IMR-90 (cell line): ENCODE measurements around the gene ASXL1. TPM values are rescaled to one million over a fixed set of nuclear protein-coding genes. Genes with fewer than 3 reads are reported as not detected.

Experiments used
- ATAC-seq: fragments of 200-7000 bp; cut with Tn5 transposase; 2 replicates; pipeline ENCODE4 v1.9.1; 2020; ENCODE audit warnings: low read depth, mild to moderate bottlenecking, moderate library complexity
- BruUV-seq: library from RNA; stranded (reverse); fragments of 400-500 nt; replicated peaks from 2 replicates; lab custom pipeline; 2021; lab: Mats Ljungman, UMichigan
- CTCF ChIA-PET: fragments of 300-600 bp; formaldehyde crosslinking; extraction: SDS; loops from one replicate; lab custom pipeline; 2021; ENCODE audit warnings: antibody characterized with exemption; lab: Yijun Ruan, JAX
- POLR2A ChIA-PET: fragments of 300-600 bp; sonication (Branson Sonifier 250); formaldehyde crosslinking; loops from one replicate; lab custom pipeline; 2022; ENCODE audit warnings: antibody characterized with exemption; ENCODE audit not compliant: unreplicated experiment; lab: Charles Lee
- DNase-seq: peaks from one replicate; pipeline ENCODE4 v3.0.0; 2013
- H2AFZ ChIP-seq: replicated peaks from 2 replicates; pipeline ENCODE3; 2013; ENCODE audit warnings: low read length, mild to moderate bottlenecking; ENCODE audit not compliant: poor library complexity
- H2AK5ac ChIP-seq: 2 replicates; pipeline ENCODE4 v1.6.1; 2013; ENCODE audit warnings: low read depth, low read length, inconsistent platforms
- H2AK9ac ChIP-seq: replicated peaks from 2 replicates; pipeline ENCODE3; 2013; ENCODE audit warnings: mild to moderate bottlenecking, low read depth, low read length, moderate library complexity; ENCODE audit not compliant: poor library complexity
- H2BK120ac ChIP-seq: 2 replicates; pipeline ENCODE4 v1.6.1; 2013; ENCODE audit warnings: low read depth, low read length, inconsistent platforms
- H2BK15ac ChIP-seq: 3 replicates; pipeline ENCODE4 v1.6.1; 2013; ENCODE audit warnings: low read depth, low read length, inconsistent platforms
- H2BK20ac ChIP-seq: 2 replicates; pipeline ENCODE4 v1.6.1; 2013; ENCODE audit warnings: low read depth, mild to moderate bottlenecking, inconsistent platforms, low read length, moderate library complexity
- H2BK5ac ChIP-seq: 2 replicates; pipeline ENCODE4 v1.6.1; 2013; ENCODE audit warnings: mild to moderate bottlenecking, low read depth, low read length, inconsistent platforms; ENCODE audit not compliant: poor library complexity, severe bottlenecking
- H3K14ac ChIP-seq: replicated peaks from 2 replicates; pipeline ENCODE4 v1.6.1; 2013; ENCODE audit warnings: low read depth, low read length, inconsistent platforms
- H3K18ac ChIP-seq: 2 replicates; pipeline ENCODE4 v1.6.1; 2013; ENCODE audit warnings: low read depth, low read length, control low read depth
- H3K23ac ChIP-seq: 2 replicates; pipeline ENCODE4 v1.6.1; 2013; ENCODE audit warnings: low read depth, low read length, inconsistent platforms
- H3K27ac ChIP-seq: 2 replicates; pipeline ENCODE4 v1.5.1; 2013; ENCODE audit warnings: mild to moderate bottlenecking, control low read depth, low read length; ENCODE audit not compliant: insufficient read depth
- H3K27me3 ChIP-seq: 2 replicates; pipeline ENCODE4 v1.6.1; 2013; ENCODE audit warnings: low read length; ENCODE audit not compliant: control insufficient read depth, insufficient read depth
- H3K36me3 ChIP-seq: 2 replicates; pipeline ENCODE4 v1.6.1; 2013; ENCODE audit warnings: low read length, mixed read lengths; ENCODE audit not compliant: control insufficient read depth, insufficient read depth
- H3K4ac ChIP-seq: 2 replicates; pipeline ENCODE4 v1.6.1; 2013; ENCODE audit warnings: low read depth, low read length, inconsistent platforms
- H3K4me1 ChIP-seq: 2 replicates; pipeline ENCODE4 v1.6.1; 2013; ENCODE audit warnings: low read length, mixed read lengths; ENCODE audit not compliant: control insufficient read depth, insufficient read depth
- H3K4me2 ChIP-seq: 2 replicates; pipeline ENCODE4 v1.6.1; 2013; ENCODE audit warnings: low read depth, mild to moderate bottlenecking, control low read depth, low read length, moderate library complexity
- H3K4me3 ChIP-seq: 2 replicates; pipeline ENCODE4 v1.5.1; 2013; ENCODE audit warnings: low read depth, mild to moderate bottlenecking, control low read depth, low read length, moderate library complexity; ENCODE audit not compliant: insufficient read depth
- H3K56ac ChIP-seq: 2 replicates; pipeline ENCODE4 v1.6.1; 2013; ENCODE audit warnings: low read length, inconsistent platforms; ENCODE audit not compliant: insufficient read depth; ENCODE audit errors: extremely low read depth
- H3K79me1 ChIP-seq, 2 experiments: 2 replicates each; pipeline ENCODE4 v1.6.1; 2013; ENCODE audit warnings: low read length in 2 of 2, inconsistent platforms in 1 of 2, low read depth in 1 of 2
- H3K9ac ChIP-seq: 2 replicates; pipeline ENCODE4 v1.6.1; 2013; ENCODE audit warnings: low read depth, low read length, control low read depth
- H3K9me1 ChIP-seq: 2 replicates; pipeline ENCODE4 v1.6.1; 2013; ENCODE audit warnings: low read length, inconsistent platforms; ENCODE audit not compliant: insufficient read depth
- H3K9me3 ChIP-seq: 2 replicates; pipeline ENCODE4 v1.6.1; 2013; ENCODE audit warnings: low read length; ENCODE audit not compliant: control insufficient read depth, insufficient read depth
- H4K20me1 ChIP-seq: 2 replicates; pipeline ENCODE4 v1.6.1; 2013; ENCODE audit warnings: low read length, inconsistent platforms; ENCODE audit not compliant: insufficient read depth
- H4K5ac ChIP-seq: 2 replicates; pipeline ENCODE4 v1.6.1; 2013; ENCODE audit warnings: mild to moderate bottlenecking, low read depth, low read length, control low read depth
- H4K8ac ChIP-seq, 2 experiments: 2 replicates each; pipeline ENCODE4 v1.6.1; 2013; ENCODE audit warnings: low read depth in 2 of 2, low read length in 2 of 2, control low read depth in 1 of 2, inconsistent platforms in 1 of 2
- H4K91ac ChIP-seq: 2 replicates; pipeline ENCODE4 v1.6.1; 2013; ENCODE audit warnings: low read depth, low read length, inconsistent platforms; ENCODE audit not compliant: insufficient read depth
- CEBPB ChIP-seq: IDR thresholded peaks from 2 replicates; pipeline ENCODE4 v1.6.1; 2012; ENCODE audit warnings: low read depth, low read length, improper control_type of control experiment
- MAZ ChIP-seq: IDR thresholded peaks from 2 replicates; pipeline ENCODE4 v1.6.1; 2012; ENCODE audit warnings: low read depth, mild to moderate bottlenecking, low read length, improper control_type of control experiment, moderate library complexity, borderline replicate concordance
- MXI1 ChIP-seq: IDR thresholded peaks from 2 replicates; pipeline ENCODE4 v1.6.1; 2012; ENCODE audit warnings: low read depth, mild to moderate bottlenecking, low read length, moderate library complexity, borderline replicate concordance
- NFE2L2 ChIP-seq: fragments of 150-350 bp; IDR thresholded peaks from 2 replicates; pipeline ENCODE4 v1.6.1; 2016; ENCODE audit warnings: low read depth, mild to moderate bottlenecking, low read length
- RCOR1 ChIP-seq: IDR thresholded peaks from 2 replicates; pipeline ENCODE4 v1.6.1; 2012; ENCODE audit warnings: mild to moderate bottlenecking, low read length, improper control_type of control experiment; ENCODE audit not compliant: insufficient replicate concordance
- SMC3 ChIP-seq: fragments of 150-350 bp; IDR thresholded peaks from 2 replicates; pipeline ENCODE4 v1.6.1; 2016; ENCODE audit warnings: low read depth, mild to moderate bottlenecking, antibody characterized with exemption, low read length, moderate library complexity
- WGBS, 2 experiments: methylation state at CpG; one replicate each; pipeline versions ENCODE4 v1.1.5 to v1.1.7; 2013; ENCODE audit warnings: missing lambda C conversion rate in 2 of 2; ENCODE audit not compliant: insufficient read length in 1 of 2; ENCODE audit errors: extremely low coverage in 2 of 2; 5-methylcytosine and 5-hydroxymethylcytosine counted together
- dilution Hi-C: fragments of 300-500 bp; cut with HindIII; formaldehyde crosslinking; loops from one replicate; pipeline ENCODE4 v1.14.3; 2018; ENCODE audit warnings: low sequenced_read_pairs; ENCODE audit not compliant: unreplicated experiment
- in situ Hi-C: fragments of 300-500 bp; cut with MboI; formaldehyde crosslinking; loops from 3 replicates; pipeline ENCODE4 v1.14.3; 2019; ENCODE audit warnings: low sequenced_read_pairs, inconsistent platforms, mixed read lengths
- intact Hi-C: fragments of 100-400 bp; cut with micrococcal nuclease; formaldehyde crosslinking; loops from 2 replicates; pipeline ENCODE4 v1.10.0; 2022
- polyA plus RNA-seq, 3 experiments: library from polyadenylated mRNA; depleted of rRNA; stranded (reverse); fragments of >200 nt; gene quantifications; 2 replicates each; pipeline ENCODE4 v1.2.3, GENCODE V29; 2012; ENCODE audit warnings: low replicate concordance in 1 of 3
- total RNA-seq: library from RNA; depleted of rRNA; stranded (reverse); fragments of >200 nt; gene quantifications from 2 replicates; pipeline ENCODE4 v1.2.3, GENCODE V29; 2012

Gene ASXL1
- total and polyA plus RNA-seq, 2 of the 4 experiments (the other 2 are of a cell fraction): 29.9 to 37.1 TPM

DNA sequence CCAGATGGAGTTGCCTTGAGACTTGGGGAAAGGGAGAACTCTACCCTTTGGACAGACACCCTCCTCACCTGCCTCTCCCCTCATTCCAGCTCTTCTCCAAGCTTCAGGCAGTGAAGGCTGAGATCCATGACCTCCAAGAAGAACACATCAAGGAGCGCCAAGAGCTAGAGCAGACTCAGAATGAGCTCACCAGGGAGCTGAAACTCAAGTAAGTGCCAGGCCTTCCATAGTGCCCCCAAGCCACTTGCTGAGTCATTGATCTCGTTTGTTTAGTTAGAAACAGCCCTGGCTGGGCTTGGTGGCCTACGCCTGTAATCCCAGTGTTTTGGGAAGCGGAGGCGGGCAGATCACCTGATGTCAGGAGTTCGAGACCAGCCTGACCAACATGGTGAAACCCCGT is 41.5 kb upstream of the ASXL1 start:
- intact Hi-C loops (no loop called here), in situ Hi-C loops (no loop called here), dilution Hi-C loops (no loop called here)
- Histone ChIP-seq H3K18ac (no peak overlapping the region), H3K4ac (no peak overlapping the region), H3K79me1 (peaks cover 7 to 11% of the 10 kb centered on the region in 2 experiments; a peak in 2 of 4 replicates), H3K27me3 (no peaks in the 10 kb centered on the region), H2BK20ac (no peak overlapping the region), H3K23ac (no peak overlapping the region), H3K27ac (no peak overlapping the region), H4K91ac (no peak overlapping the region), H3K56ac (no peak overlapping the region), H4K20me1 (no peaks in the 10 kb centered on the region), H2AK5ac (no peak overlapping the region), H3K4me1 (peaks cover 2% of the 10 kb centered on the region; the same call in 1 of the 2 replicates), H2AFZ (no peak overlapping the region), H3K9ac (no peak overlapping the region), H2BK15ac (no peak overlapping the region), H2AK9ac (no peak overlapping the region), H3K9me3 (no peaks in the 10 kb centered on the region), H4K5ac (no peak overlapping the region), H3K36me3 (peaks cover 18% of the 10 kb centered on the region), H3K4me2 (no peak overlapping the region), H3K14ac (no peak overlapping the region), H3K9me1 (0 out of 2 replicates have a peak, but pooled peaks cover 2% of the 10 kb centered on the region), H3K4me3 (no peak overlapping the region), H4K8ac (no peak overlapping the region), H2BK5ac (no peak overlapping the region), H2BK120ac (no peak overlapping the region)
- ATAC-seq (no peak), DNase-seq (peak; percentile 44)
- 64% methylated on average over 3 of the region's 7 CpGs; no CpG with 5 or more reads in 1 of the 2 experiments for WGBS, 2 experiments
- BruUV-seq: no TSS peak
- TF ChIP-seq NFE2L2: peak; percentile 17; the same call in 1 of the 2 replicates
- no peak for TF ChIP-seq MAZ
- no peak for TF ChIP-seq MXI1
- TF ChIP-seq RCOR1: no peak
- TF ChIP-seq SMC3: no peak
- TF ChIP-seq CEBPB: no peak
- CTCF ChIA-PET: no interaction called here
- POLR2A ChIA-PET: no interaction called here
